ENCODE results near the gene DUSP12. TPM values are rescaled to one million over a fixed set of nuclear protein-coding genes. Genes with fewer than 3 reads are reported as not detected.

DUSP12 gene
- total RNA-seq, 2 donors from 2014 or later: 27.7 to 39.4 TPM

GRCh38 chr1:161733526-161733925 lies 16.1 kb upstream of the DUSP12 start:
- no peak overlapping the region for H3K4me3 Mint-ChIP-seq
- no peak for ATAC-seq
- H3K27me3 Mint-ChIP-seq: no peaks in the 10 kb centered on the region
- no peaks in the 10 kb centered on the region for H3K36me3 Mint-ChIP-seq
- no peak overlapping the region for H3K27ac Mint-ChIP-seq
- no peak for DNase-seq (ENCODE audit: low spot score)
- peaks cover 51 to 62% of the 10 kb centered on the region in 2 donors for H3K4me1 Mint-ChIP-seq (ENCODE audit: low read depth in 2 of 2)
- no peaks in the 10 kb centered on the region for H3K9me3 Mint-ChIP-seq

DNA sequence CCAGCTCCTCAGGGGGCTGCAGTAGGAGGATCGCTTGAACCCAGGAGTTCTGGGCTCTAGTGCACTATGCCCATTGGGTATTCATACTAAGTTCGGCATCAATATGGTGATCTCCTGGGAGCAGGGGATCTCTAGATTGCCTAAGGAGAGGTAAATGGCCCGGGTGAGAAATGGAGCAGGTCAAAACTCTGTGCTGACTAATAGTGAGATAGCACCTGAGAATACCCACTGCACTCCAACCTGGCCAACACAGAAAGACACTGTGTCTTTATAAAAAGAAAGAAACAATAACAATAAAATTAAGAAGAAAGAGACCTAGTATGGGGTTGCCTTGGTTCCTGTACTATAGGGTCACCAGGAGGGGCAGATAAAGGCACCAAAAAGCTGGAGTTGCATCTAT lies 13.7 kb upstream of the DUSP12 start:
- Mint-ChIP-seq H3K27me3 (no peaks in the 10 kb centered on the region), H3K27ac (peak overlapping the region; percentile 26 to 79), H3K4me1 (ENCODE audit: low read depth in 2 of 2) (peaks cover 54 to 62% of the 10 kb centered on the region in 2 donors)

GRCh38 chr1:161736335-161736969 lies 13.1 kb upstream of the DUSP12 start:
- Mint-ChIP-seq H3K4me3 (no peak overlapping the region), H3K27ac (peak overlapping the region; percentile 26 to 79), H3K27me3 (no peaks in the 10 kb centered on the region), H3K4me1 (ENCODE audit: low read depth in 2 of 2) (peaks cover 56 to 62% of the 10 kb centered on the region in 2 donors), H3K9me3 (no peaks in the 10 kb centered on the region), H3K36me3 (no peaks in the 10 kb centered on the region)
- ATAC-seq: peak in 1 of 2 donors; percentile 7
- no peak for DNase-seq (ENCODE audit: low spot score)

More for the DNA sequence above, 13.7 kb upstream of the DUSP12 start:
- ATAC-seq (no peak), DNase-seq (ENCODE audit: low spot score) (no peak)
- Mint-ChIP-seq H3K36me3 (no peaks in the 10 kb centered on the region), H3K9me3 (no peaks in the 10 kb centered on the region), H3K4me3 (no peak overlapping the region)

DNA sequence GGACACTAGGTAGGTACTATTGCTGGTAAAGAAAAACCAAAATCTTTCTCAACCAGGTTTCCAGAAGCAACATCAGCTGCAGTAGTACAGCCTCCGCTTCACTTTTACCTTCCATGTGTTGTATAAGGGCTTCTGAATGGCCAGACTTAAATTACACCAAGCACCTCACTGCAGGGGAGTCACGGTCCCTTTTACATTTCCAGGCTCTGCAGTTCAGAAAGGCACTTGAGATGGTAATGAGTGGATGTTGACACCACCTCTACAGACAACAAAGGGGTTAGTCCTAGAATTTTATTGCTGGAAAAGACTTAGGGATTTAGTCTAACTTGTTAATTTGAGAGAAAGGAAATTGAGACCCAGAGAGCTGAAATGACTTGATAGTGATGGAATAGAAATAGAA lies 12.0 kb upstream of the DUSP12 start:
- no peak for ATAC-seq
- no peaks in the 10 kb centered on the region for H3K27me3 Mint-ChIP-seq
- H3K36me3 Mint-ChIP-seq: no peaks in the 10 kb centered on the region
- H3K4me1 Mint-ChIP-seq (ENCODE audit: low read depth in 2 of 2): peaks cover 52 to 60% of the 10 kb centered on the region in 2 donors
- no peak for DNase-seq (ENCODE audit: low spot score)
- H3K9me3 Mint-ChIP-seq: no peaks in the 10 kb centered on the region
- H3K4me3 Mint-ChIP-seq: no peak overlapping the region
- H3K27ac Mint-ChIP-seq: no peak overlapping the region

GRCh38 chr1:161738627-161739287 lies 10.8 kb upstream of the DUSP12 start:
- DNase-seq (ENCODE audit: low spot score) (peak; percentile 92), ATAC-seq (peak; percentile 93 to 95)
- Mint-ChIP-seq H3K4me3 (peak overlapping the region; percentile 67), H3K9me3 (no peaks in the 10 kb centered on the region), H3K36me3 (no peaks in the 10 kb centered on the region), H3K4me1 (ENCODE audit: low read depth in 2 of 2) (peaks cover 53 to 61% of the 10 kb centered on the region in 2 donors), H3K27ac (peak overlapping the region; percentile 73 to 86), H3K27me3 (no peaks in the 10 kb centered on the region)

DNA sequence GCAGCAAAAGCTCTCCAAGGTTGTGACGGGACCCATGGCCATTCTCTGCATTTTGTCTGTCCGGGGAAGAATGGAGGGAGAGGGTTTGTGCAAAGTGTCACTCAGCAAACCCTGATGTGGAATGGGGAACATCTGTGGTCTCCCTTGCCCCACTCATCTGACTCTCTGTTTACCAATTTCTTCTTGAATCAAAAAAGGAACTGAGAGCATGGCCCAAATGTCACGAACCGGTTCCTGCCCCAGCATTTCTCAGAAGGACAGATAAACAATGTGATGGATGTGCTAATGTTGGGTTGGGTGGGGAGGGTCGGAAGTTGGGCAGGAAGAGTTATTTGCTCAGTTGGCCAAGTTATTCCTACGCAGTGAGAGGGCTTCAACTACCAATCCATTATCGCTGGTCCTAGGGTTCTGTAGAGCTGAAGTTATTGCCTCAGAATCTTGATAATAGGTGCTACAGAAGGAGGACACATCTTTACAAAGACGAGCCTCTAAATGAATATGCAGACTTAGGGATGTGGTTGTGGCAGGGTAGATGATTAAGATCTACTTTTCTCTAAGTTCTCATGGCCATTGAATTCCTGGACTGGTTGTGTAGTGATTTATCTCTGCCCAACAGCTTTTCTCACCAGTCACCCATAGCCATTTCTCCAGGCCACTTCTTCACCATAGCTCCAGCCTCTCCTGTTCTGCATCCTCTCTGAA lies 9.6 kb upstream of the DUSP12 start:
- H3K36me3 Mint-ChIP-seq: no peaks in the 10 kb centered on the region

DNA sequence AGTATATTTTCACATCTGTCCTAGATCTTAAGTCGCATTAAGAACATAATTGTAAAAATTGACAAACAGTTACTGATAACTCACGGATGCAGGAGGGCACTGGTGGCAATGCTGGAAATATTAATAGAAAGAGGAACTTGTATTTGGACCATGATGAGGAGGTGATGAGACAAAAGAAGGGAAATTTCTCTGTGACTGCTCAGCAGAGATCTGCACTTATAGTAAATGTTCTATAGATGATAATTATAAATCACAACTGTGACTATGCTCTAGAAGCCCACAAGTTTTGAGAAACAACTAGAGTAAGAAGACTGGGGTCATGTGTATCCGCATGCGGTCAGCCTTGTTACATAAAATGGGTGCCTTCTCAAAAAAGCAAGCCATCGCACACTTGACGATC lies 8.7 kb upstream of the DUSP12 start:
- Mint-ChIP-seq H3K9me3 (no peaks in the 10 kb centered on the region), H3K36me3 (no peaks in the 10 kb centered on the region), H3K27me3 (no peaks in the 10 kb centered on the region), H3K27ac (peak overlapping the region; percentile 73 to 86), H3K4me3 (peak overlapping the region; percentile 67), H3K4me1 (ENCODE audit: low read depth in 2 of 2) (peaks cover 61 to 70% of the 10 kb centered on the region in 2 donors)
- ATAC-seq (no peak), DNase-seq (ENCODE audit: low spot score) (no peak)

More for the DNA sequence above, 9.6 kb upstream of the DUSP12 start:
- Mint-ChIP-seq H3K27me3 (no peaks in the 10 kb centered on the region), H3K4me3 (peak overlapping the region; percentile 67), H3K9me3 (no peaks in the 10 kb centered on the region), H3K4me1 (ENCODE audit: low read depth in 2 of 2) (peaks cover 62 to 72% of the 10 kb centered on the region in 2 donors), H3K27ac (peak overlapping the region; percentile 73 to 86)
- ATAC-seq (peak in 1 of 2 donors; percentile 33), DNase-seq (ENCODE audit: low spot score) (no peak)

DNA sequence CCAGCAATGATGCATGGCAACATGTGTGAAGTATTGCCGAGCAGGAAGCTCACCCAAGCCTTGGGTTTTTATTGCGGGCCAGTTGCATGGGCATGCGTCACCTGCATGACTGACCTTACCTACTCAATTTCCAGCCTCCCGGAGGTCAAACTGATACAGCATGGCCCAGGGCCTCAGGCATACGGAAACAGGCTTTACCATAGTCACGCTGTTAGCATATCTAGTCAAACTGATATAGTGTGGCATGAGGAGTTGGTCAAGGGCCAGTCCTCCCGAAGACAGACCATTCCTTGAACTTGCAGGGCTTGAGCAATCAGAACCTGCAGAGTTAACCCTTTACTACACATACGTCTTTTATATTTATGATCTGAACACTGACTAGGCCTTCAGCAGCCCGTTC lies 6.4 kb upstream of the DUSP12 start:
- peak overlapping the region; percentile 72 to 91 for H3K27ac Mint-ChIP-seq
- DNase-seq (ENCODE audit: low spot score): no peak
- H3K4me3 Mint-ChIP-seq: peak overlapping the region; percentile 74
- peaks cover 0 to 5% of the 10 kb centered on the region in 2 donors for H3K27me3 Mint-ChIP-seq
- H3K36me3 Mint-ChIP-seq: no peaks in the 10 kb centered on the region
- peaks cover 49 to 67% of the 10 kb centered on the region in 2 donors for H3K4me1 Mint-ChIP-seq (ENCODE audit: low read depth in 2 of 2)
- no peaks in the 10 kb centered on the region for H3K9me3 Mint-ChIP-seq
- no peak for ATAC-seq

- Mint-ChIP-seq H3K36me3 (peaks cover 5% of the 10 kb centered on the region), H3K4me1 (ENCODE audit: low read depth in 2 of 2) (peaks cover 29 to 48% of the 10 kb centered on the region in 2 donors), H3K4me3 (no peak overlapping the region)
Observed at GRCh38 chr1:161747801-161748200, 1.8 kb upstream of the DUSP12 start.

DNA sequence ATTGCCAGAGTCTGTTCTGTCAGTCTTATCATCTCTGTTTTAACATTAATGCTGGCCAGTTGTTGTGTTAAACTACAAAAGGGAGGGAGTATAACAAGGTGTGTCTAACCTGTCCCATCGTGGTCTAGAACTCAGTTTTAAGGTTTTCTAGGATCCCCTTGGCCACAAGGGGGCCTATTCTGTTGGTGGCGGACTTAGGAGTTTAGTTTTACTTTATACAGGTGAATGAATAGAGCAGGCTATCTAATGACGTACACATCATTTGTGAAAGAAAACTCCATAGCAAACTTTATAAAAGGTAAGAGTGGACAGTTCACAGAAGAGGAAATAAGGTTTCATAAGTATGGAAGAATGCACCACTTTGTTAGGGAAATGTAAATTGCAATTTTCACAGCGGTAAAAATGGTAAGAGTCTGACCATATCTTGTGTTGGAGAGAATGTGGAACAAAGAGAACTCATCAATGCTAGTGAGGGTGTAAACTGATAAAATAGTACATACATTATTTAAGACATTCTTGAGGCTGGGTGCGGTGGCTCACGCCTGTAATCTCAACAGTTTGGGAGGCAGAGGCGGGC lies 14.0 kb downstream of the DUSP12 start:
- DNase-seq (ENCODE audit: low spot score): no peak
- peaks cover 8% of the 10 kb centered on the region for H3K36me3 Mint-ChIP-seq
- no peaks in the 10 kb centered on the region for H3K9me3 Mint-ChIP-seq
- peaks cover 25 to 36% of the 10 kb centered on the region in 2 donors for H3K4me1 Mint-ChIP-seq (ENCODE audit: low read depth in 2 of 2)
- peak overlapping the region; percentile 55 for H3K4me3 Mint-ChIP-seq
- no peaks in the 10 kb centered on the region for H3K27me3 Mint-ChIP-seq
- no peak for ATAC-seq
- peak overlapping the region in 1 of 2 donors; percentile 16 for H3K27ac Mint-ChIP-seq

More at GRCh38 chr1:161747801-161748200, 1.8 kb upstream of the DUSP12 start:
- Mint-ChIP-seq H3K9me3 (no peaks in the 10 kb centered on the region), H3K27me3 (peaks cover 0 to 5% of the 10 kb centered on the region in 2 donors), H3K27ac (peak overlapping the region in 1 of 2 donors; percentile 8)
- ATAC-seq: no peak
- no peak for DNase-seq (ENCODE audit: low spot score)

DNA sequence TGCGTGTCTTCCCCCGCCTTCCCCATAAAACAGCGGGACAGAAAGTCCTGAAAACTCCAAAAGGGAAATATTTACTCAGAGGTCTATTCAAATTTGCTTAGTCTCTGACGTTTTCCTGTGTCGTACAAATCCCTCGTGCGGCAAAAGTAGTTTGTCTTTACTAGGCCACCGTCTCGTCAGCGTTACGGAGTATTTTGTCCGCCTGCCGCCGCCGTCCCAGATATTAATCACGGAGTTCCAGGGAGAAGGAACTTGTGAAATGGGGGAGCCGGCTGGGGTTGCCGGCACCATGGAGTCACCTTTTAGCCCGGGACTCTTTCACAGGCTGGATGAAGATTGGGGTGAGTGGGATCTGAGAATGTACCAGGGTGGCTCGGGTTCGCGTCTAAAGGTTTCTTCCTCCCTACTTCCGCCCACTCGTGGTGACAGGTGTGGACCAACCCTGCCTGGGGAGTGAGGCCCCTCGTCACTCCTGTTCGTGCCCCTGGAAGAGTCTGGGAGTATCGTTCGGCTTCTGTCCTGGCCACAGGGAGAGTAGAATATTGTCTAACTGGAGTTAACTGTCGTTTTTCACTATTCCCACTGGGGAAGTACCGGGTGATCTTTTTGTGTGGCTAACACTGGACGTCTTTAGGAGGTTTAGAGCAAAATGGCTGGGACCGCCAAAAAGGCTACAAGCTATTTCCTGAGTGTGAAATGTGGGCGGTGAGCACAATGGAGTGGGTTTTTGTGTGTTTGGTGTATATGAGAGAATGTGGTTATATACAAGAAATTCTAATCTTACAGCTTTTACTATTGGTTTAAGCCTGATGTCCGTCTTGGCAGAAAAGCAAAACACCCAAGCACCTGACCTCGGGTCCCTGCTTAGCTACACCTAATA lies 16.8 kb downstream of the DUSP12 start, which contains the start of gene ATF6:
Gene ATF6 (plus strand): TSS at position 219 of the 880 bp plus-strand sequence. CDS start 41 bp downstream, at position 260.
- H3K4me3 Mint-ChIP-seq: peak within 1 kb of the TSS; percentile 98
- no peaks in the 10 kb centered on the region for H3K27me3 Mint-ChIP-seq
- DNase-seq (ENCODE audit: low spot score) (peak; percentile 84), ATAC-seq (peak; percentile 90 to 94)
- peak within 1 kb of the TSS; percentile 93 to 97 for H3K27ac Mint-ChIP-seq
- H3K36me3 Mint-ChIP-seq: peaks cover 8% of the 10 kb centered on the region
- H3K9me3 Mint-ChIP-seq: no peaks in the 10 kb centered on the region
- peaks cover 28 to 41% of the 10 kb centered on the region in 2 donors for H3K4me1 Mint-ChIP-seq (ENCODE audit: low read depth in 2 of 2)

- Mint-ChIP-seq H3K36me3 (peaks cover 8% of the 10 kb centered on the region), H3K4me1 (ENCODE audit: low read depth in 2 of 2) (peaks cover 26 to 38% of the 10 kb centered on the region in 2 donors), H3K27me3 (no peaks in the 10 kb centered on the region), H3K4me3 (peak overlapping the region; percentile 98), H3K9me3 (no peaks in the 10 kb centered on the region), H3K27ac (peak overlapping the region in 1 of 2 donors; percentile 97)
- no peak for DNase-seq (ENCODE audit: low spot score)
- ATAC-seq: no peak
Observed at GRCh38 chr1:161768461-161768860, 18.9 kb downstream of the DUSP12 start.

Data from natural killer cell treated with Interleukin-12 subunit alpha and Interleukin-12 subunit beta and Interleukin-15 and Interleukin-18, amount 100 ng/mL, for 72 hours (primary cell).